Fibroblast of skin of left quadriceps (primary cell): Measurements from ENCODE around the gene EPHB1.
"Not testable (repeated sequence)": the region's sequence is repeated elsewhere in the genome, so short reads cannot be mapped to it uniquely, and the experiment has no call there.

Experiments used
- DNase-seq, 2 experiments: peaks; one replicate each; pipeline ENCODE4 v3.0.0-alpha.2; 2013; ENCODE audit warnings: low read depth in 2 of 2

EPHB1 gene

DNA sequence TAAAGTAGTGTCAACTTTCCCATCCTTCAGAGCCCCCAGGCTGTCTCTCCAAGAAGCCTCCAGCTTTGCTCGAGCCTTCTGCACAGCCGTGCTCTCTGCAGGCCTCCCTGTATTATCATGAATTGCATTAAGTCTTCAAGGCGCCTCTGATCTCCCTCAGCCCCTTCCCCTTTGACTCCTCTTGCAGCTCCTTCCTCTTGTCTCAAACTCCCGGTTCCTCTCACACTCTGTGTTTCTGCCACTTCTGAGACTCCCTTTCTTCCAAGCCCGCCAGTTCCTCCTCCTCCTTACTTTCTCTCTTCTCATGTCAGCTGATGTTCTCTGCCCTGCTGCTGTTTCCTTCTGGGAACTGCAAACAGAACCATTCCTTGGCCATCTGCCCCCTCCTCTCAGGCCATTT lies 418.8 kb downstream of the EPHB1 start:
- DNase-seq, result no peak

DNA sequence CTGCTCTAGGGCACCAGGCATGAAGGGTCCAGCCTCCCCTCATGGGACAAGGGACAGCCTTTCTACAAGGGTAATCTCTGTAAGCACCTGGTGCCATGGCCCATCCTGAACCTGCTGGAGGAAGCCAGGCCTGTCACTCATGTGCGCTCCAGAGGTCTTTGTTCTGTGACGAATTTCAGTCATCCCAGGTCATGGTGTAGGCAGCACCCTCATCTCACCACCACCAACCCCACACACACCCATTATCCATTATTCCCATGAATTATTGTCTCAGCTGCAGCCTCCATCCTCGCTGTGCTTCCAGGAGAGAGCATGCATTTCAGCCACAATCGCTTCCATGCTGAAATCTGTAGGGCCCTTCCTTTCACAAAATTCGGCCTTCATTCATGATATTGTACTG lies 419.3 kb downstream of the EPHB1 start:
- no peak for DNase-seq

DNA sequence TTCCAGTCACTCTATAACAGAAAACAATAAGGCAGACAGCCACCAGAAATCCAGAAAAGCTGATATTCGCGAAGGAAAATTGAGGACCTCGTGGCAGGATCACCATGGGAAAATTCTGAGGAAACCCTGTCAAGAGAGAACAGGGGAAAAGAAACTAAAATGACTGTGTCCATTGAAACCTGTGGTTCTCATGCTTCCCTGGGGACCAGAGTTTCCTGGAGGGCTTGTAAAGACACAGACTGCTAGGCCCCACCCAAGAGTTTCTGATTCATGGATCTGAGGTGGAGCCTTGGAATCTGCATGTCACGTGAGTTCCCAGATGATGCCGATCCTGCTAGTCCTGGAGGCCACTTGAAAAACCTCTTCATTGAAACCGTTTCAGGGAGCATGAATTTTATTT lies 420.5 kb downstream of the EPHB1 start:
- DNase-seq, result no peak

DNA sequence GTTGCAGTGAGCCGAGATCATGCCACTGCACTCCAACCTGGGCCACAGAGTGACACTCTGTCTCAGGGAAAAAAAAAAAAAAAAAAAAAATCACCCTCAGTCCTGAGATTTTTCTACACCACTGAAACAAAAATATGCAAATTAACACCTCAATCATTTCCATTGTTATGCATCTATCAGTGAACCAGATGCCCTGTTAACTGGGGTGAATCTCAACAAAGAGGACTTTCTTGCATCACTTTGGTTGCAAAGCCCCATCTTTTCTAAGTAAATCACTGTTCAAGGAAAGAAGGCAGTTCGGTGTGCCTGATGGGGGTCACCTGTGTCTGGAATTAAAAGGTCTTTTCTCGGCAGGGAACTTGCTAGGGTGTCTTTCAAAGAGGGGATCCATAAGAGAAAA lies 421.6 kb downstream of the EPHB1 start:
- no peak for DNase-seq

DNA sequence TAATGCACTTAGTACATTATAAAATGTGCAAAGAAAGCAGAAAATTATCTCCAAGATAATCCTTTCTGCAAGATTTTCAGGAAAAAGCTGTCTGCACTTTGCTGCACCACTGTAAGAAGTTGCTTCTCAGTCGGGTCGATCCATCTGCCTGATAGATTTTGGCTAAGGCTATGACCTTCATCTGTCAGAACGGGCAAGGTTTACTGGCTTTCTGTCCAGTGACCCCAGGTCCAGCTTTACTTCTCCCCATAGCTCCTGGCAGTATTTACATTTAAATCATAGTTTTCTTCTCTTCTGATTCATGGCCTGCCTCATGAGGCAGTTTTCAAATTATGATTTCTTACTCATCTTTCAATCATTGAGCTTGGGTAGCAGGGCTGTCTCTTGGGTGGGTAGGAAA lies 422.7 kb downstream of the EPHB1 start:
- no peak for DNase-seq

DNA sequence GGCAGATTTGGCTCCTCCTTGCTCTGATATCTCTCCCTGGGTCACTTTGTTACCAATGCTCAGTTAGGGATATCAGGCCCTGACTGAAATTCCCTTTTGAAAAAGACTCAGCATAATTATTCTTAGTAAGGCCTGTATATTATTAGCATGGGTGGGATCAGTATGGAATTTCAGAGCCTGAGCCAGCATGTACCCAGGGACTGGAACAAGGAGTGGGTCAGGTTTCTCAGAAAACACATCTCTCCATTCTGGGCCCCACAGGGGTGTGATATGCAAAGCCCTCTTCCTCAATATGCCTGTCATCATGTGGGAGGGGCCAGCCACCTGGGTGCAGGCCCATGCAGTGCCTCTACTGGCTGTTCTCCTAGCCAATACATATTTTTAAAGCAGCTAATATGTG lies 423.2 kb downstream of the EPHB1 start:
- no peak for DNase-seq

DNA sequence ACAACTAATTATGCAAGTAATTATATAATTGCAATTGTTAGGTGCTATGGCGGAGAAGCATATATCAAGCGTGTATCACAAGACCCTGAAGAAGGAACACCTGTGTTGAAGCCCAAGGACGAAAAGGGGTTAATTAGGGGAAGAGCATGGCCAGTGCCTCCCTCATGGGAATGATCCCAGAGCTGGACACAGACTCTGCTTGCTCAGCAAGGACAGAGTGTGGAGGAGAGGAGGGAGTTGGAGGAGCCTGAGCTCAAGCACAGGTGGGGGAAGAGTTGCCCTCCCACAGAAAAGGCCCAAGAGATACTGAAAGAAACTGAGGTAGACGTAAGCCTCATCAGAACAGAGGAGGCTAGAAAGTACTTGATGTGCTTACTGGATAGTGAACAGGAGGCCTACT lies 423.7 kb downstream of the EPHB1 start:
- DNase-seq, result no peak

DNA sequence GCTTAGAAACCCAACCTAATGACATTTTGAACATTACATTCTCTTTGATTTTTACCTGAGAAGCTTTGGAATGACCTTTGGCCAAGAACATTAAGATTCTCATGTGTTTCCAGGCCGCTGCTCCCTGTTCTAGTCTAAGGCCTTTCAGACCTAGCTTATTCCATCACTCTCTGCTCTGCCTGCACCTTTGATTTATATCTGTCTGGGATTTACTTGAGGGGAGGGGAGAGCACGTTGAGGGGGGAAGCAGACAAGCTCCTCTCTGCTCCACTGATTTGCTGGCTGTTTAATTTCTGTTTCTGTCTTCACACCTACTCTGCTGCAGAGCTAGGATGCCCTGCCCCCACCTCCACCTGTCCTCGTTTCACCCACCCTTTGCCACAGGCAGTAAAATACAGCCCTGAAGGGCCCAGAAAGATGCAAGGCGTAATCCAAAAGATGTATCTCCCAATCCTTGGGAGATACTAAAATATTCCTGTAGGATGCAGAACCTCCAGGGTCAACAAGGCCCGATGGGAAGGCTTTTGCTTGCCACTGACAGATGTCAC lies 429.8 kb downstream of the EPHB1 start:
- no peak for DNase-seq

DNA sequence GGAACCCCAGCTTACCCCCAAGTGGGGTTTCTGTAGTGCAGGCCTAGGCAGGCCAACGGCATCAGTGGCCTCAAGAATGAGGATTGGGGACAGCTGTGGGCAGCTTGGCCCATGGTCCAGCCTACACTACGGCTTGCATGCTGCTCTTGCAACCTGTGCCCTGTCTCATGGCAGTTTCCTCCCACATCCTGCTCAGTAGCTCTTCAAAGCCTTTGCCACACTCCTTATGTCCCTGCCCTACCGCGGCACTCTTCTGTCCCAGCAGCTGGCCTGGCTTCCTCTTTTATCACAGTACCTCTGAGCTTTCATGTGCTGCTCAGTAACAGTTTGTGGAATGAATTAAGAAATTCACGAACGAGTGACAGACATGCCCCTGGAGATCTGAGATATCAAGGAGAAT lies 431.0 kb downstream of the EPHB1 start:
- no peak for DNase-seq

DNA sequence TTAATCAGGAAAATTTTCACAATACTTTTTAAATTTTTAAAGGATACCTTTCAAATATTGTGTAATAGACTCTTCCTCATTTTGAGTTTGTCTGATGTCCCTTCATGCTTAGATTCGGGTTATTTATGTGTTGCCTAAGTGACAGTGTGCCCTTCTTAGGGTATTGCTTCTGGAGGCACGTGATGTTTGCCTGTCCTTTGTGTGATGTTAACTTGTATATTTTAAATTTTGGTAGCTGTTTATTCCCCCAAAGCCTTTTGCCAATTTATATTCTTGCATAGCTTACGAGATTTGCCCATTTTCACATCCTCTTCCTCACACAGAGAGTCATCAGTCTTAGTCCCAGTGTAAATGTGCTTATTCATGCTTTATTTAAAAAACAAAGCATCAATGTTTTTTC lies 433.1 kb downstream of the EPHB1 start:
- DNase-seq, result no peak

DNA sequence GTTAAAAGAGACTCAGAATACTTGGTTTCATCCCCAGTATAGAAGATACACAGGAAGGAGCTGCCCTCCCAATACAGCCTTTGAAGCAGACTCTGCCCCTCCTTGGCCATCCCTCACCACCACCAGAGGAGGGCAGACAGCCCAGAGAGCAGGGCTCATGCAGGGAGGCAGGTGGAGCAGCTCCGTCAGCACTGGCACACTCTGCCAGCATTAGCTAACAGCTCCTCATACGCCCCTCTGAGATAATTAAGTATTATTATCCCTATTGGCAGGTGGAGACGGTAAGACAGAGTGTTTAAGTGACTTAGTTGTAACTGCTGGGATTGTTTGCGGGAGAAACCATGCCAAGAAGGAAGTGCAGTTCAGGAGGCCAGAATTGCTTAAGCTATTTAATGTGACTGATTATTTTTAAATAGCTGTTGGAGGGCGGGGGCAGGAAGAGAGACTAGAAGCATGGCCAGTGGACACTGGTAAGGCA lies 434.0 kb downstream of the EPHB1 start:
- DNase-seq, result no peak

DNA sequence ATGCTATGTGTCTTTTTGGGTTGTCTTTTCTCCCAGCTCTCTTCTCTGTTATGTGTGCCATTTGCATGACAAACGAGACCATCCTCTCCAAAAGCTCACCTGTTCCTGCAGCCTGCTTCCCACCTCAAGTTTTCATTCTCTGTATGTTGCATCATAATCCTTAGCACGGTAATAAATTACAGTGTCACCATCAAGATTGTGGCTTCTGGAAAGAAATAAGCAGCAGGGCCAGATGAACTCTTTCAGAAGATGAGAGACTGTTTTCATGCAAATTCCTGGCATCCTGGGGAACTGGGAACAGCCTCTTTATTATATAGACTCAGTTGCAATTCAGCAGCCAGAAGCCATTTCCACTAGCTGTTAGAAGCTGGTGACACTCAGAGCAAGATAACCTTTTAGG lies 436.7 kb downstream of the EPHB1 start:
- DNase-seq, result no peak

DNA sequence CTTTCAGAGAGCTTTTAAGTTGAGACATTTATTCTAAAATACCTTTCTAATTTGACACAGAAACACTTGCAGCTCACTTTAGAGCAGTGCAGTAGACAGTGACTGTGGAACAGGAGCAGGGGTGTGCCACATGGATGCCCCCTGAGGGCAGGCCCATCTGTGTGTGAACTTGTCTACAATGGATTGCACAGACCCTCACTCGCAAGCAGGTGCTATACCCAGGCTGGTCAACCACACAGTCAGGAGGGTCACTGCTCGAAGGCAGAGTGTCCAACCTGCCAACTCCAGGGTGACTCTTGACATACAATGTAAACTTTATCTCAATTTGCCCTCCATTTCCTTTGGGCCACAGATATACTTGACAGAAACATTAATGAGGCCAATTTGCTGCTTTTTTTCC lies 437.2 kb downstream of the EPHB1 start:
- DNase-seq, result no peak

DNA sequence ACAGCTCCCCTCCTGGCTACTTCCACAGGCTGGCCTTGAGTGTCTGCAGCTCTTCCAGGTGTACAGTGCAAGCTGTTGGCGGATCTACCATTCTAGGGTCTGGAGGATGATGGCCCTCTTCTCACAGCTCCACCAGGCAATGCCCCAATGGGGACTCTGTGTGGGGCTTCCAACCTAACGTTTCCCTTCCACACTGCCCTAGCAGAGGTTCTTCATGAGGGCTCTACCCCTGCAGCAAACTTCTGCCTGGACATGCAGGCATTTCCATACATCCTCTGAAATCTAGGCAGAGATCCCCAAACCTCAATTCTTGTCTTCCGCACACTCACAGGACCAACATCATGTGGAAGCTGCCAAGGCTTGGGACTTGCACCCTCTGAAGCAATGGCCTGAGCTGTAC lies 438.4 kb downstream of the EPHB1 start:
- not testable (repeated sequence) for DNase-seq

DNA sequence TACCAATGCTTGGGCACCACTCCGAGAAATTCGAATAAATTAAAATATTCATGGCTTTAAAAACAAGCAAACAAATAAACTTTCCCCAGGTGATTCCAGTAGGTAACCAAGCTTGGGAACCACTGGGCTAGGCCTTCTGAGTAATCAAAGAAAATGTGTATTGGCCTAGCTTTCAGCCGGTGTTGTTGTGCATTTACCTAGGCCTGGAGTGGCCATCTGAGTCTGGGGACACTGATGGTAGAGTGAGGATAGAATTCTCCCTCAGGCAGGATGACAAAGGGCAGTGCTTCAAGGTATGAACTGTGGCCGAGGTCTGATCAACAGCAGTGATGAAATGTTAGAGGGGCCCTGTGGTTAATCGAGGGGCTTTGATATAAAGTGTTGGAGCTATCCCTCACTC lies 440.5 kb downstream of the EPHB1 start:
- no peak for DNase-seq

DNA sequence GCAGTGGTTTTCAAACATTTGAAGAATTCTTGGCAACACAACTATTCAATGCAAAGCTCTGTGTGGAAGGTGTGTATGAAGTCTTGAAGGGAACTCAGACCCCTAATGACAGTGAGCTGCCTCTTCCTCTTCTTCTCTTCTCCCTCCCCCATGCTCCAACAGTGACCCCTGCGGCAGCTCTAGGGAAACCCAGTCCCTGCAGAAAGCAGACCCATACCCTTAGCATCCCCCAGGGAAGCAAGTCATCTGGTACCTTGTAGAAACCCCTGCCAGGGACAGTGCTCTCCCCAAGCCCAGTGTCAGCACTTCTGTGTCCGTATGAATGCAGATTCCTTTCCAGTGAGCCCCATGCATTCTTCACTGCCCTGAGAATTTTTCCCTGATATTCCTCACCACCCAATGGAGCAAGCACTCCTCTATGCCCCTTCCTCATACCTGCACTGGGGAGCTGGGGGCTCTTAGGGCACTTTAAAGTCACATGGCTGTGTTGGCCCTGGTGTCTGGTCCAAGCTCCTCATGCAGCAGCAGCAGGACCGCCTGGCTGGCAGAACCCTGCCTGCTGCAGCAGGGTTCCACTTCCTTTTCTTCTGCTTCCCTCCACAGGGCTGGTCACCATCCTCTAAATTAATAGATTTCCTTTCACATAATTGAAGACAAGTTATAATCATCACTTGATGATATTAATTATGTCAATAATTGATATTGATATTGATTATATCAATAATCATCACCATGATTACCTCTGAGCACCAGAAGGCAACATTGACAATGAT lies 442.5 kb downstream of the EPHB1 start:
- no peak for DNase-seq

DNA sequence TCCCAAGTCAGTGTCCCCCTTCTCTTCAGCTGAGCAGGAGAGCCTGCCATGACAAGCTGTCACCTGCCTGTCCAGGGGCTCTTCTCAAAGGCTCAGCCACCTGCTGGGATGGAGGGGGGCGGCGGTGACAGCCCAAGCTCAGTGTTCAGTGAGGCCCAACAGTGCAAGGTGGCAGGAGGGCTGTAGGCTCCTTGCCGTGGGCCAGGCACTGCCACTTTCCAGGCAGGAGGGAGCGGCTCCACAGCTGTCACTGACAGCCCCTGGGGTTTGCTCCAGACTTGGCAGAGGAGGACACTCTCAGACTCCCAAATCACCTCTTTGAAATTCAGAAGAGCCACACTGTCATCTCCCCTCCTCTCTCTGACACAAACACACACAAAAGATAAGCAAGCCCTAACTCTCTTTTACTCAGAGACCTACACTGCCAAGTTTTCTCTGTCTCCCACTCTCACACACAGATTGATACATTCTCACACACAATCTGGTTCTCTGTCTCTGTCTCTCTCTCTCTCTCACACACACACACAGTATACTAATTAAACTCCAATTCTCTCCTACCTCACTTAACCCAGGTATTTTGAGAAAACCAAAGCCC lies 443.3 kb downstream of the EPHB1 start:
- no peak for DNase-seq

DNA sequence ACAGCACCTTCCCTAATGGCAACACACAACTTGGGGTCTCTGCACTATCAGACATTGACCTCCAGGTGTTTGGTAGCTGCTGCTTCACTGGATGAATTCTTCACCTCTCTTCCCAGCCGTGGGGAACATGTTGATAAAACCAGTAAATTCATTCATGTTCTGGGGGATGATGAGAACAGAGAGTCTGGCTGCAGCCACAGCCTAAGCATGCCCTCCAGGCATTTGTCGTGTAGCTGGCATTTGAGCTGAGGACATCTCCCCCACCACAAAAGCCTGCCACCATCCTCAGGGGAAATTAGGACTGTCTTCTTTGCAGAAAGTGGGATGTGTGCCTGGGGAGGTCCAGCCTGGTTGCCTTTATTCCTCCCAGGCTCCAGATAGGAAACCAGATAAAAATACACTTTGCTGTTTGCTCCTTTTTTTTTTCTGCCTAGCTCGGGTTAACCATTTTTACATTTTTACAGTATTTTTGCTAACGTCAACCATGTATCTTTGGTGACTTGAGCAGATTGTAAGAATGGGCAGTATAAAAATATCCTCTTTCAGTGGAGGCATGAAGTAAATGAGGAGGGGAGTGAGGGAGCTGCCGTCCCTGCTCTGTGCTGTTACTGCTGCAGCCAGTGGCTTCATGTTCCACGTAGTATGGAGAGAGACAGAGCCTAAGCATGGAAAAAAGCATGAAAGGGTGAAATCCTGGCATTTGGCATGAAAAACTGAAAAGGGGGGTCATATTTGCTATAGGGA lies 444.0 kb downstream of the EPHB1 start:
- DNase-seq, result no peak

DNA sequence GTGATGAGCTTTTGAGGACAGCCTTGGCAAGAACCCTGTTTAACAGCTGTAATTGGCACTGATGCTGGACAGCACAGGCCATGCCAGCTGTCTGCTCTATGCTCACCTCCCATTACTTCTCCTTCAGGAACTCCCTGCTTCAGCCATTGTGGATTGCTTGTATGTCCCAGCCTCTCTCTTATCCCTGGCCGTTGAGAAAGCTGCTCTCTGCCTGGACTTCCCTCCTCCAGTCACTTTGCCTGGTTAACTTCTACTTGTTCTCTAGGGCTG lies 444.5 kb downstream of the EPHB1 start:
- no peak for DNase-seq

DNA sequence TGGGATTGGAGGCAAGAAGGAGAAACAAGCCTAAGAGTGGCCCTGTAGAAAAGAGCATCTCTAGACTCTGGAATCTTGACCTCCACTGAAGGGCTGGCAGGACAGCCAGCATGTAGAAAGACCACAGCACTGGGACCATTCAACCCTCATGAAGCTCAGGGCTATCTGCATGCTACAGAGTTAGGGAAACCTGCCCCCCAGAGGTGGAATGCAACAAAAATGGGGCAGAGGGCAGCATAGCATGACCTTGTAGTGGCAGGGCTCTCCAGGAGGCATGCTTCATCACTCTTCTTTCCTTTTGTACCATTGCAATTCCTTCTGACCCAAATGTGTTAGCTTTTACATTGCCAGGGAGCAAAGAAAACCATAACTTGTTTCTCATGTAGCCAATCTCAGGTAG lies 445.4 kb downstream of the EPHB1 start:
- no peak for DNase-seq

DNA sequence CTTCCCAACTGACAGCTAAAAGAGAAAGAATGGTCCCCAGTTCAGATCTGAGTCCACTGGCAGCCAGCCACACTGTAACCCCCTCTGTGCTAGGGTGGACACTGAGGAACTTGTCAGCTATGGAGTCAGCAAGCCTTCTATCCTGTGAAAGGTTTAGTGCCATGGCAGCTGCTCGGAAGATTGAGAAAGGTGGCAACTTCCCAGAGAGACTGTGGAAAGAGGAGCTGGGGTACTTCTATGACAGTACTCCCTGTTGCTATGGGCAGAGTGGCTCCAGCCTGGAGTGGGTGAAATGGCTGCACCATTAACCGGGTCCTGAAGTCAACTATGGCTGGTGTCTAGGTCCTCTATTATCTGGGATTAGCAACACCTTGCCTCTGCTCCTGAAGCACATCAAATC lies 447.2 kb downstream of the EPHB1 start:
- DNase-seq, result no peak

DNA sequence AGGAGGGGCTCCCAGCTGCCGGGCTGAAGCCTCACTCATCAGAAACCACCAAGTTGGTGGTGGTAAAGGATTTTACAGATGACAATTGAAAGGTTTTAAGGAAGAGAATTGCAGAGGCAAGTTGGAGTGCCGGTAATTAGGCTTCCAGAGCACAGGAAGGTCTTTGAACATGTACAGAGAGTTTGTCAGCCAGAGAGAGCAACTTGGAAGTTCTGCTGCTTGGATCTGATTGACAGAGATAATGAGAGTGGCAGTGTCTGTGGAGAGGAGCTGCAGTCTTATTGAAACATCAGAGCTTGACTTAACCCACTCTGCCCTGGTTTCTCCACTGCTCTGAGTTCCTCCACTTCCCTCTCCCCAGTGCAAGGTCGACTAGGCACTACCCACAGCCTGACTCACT lies 448.6 kb downstream of the EPHB1 start:
- DNase-seq, result no peak

DNA sequence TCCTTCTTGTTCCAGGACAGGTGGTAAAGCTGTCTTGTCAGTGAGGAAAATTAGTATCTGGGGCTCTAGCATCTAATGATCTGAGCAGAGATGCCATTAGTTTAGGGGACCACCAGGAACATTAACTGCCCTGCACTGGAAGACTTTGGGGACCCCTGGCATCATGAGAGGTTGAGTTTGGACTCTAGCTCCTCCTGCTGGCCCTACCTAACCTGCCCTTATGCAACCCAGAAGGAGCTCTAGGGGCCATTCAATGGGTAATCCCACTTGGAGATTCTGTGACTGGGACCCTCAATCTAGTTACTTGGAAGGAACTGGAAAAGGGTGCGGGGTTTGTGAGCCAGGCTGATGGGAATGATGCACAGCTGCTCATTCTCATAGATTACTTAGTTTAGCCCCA lies 451.0 kb downstream of the EPHB1 start:
- no peak for DNase-seq
